CD4-positive, alpha-beta T cell treated with Interleukin-15 for 4 hours (primary cell): ENCODE results near the gene SH3RF3.
A peak's percentile ranks its signal among the peaks of the same experiment; 100 is the strongest.
"Not testable (repeated sequence)": the region's sequence is repeated elsewhere in the genome, so short reads cannot be mapped to it uniquely, and the experiment has no call there.

Source experiments
- DNase-seq: peaks from one replicate; pipeline ENCODE4 v3.0.0-alpha.2; 2020; ENCODE audit warnings: low spot score

The SH3RF3 gene

DNA sequence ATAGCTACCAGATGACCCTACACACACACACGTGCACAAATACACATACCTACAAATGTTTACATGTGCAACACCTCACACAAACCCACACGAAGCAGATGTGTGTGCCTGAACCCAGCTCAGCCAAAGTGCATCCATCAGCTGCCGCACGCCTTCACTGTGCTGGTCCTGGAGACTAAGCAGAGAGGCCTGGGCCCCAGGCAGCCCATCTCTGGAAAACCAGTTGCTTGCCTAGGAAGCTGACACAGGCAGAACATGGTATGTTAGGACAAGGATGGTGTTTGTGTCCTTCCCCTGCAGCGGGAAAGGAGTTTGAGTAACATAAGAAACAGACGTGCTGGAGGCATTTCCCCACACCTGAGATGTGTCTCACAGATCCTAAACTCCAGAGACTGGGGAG is 398.1 kb downstream of the SH3RF3 start:
- no peak for DNase-seq

DNA sequence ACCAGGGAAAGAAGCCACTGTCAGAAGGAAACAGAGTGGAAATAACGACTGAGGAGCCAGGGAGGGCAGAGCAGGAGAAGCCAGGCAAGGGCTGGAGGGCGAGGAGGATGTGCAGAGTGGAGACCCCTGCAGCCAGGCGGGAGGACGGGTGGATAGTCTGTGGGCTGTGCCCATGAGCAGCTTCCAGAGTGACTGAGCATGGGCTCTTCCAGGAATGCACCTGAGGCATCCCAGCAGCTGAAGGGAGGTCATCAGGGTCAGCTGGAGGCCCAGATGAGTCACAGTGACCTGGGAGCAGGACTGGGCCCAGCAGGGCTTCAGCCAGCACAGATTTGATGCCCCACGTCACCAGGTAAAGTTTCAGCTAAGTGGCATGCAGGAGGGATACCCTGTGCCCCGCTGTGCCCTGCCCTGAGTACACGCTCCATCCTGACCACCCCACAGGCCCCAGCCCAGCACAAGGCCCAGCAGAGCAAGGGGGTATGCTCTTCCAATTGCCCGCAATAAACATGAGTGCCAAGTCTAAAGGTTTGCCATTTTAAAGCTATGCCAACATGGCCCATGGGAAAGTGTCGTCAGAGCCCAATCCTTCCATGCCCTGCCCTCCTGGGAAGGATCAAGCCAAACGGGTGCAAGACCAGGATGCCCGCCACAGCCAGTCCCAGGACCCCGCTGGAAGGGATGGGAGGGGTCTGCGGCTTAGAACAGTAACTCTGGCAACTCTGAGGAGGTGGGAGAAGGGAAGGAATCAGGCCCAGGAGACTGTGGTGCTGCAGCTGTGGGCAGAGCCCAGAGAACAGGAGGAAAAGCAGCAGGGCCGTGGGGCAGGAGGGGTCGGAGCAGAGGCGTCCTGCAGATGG is 399.1 kb downstream of the SH3RF3 start:
- no peak for DNase-seq

DNA sequence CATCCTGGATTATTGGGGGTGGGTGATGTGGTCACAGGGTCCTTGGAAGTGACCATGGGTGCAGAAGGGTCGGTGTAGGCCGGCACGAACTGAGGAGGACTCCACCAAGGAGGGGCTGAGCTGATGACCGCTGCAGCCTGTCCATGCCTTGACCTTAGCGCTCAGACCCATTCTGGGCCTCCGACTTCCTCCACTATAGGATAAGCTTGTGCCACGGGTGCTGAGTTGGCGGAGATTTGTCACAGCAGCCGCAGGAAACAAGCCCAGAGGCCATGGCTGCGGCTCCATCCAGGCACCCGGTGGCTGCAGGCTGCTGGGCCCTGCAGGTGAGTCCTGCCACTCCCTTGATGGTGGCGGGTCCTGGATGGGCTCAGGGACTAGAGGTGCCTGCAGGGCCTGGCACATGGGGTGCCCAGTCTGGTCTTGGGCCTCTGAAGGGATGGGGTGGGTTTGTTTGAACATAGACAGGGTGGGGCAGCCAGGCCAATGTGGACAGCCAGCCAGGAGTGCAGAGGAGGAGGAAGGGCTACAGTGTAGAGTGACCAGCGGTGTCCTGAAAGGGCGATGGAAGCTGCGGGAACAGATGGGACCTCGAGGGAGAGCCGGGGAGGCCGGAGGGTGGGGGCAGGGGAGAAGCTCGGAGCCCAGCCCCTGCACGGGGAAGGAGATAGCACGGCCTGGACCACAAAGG is 400.0 kb downstream of the SH3RF3 start:
- no peak for DNase-seq

DNA sequence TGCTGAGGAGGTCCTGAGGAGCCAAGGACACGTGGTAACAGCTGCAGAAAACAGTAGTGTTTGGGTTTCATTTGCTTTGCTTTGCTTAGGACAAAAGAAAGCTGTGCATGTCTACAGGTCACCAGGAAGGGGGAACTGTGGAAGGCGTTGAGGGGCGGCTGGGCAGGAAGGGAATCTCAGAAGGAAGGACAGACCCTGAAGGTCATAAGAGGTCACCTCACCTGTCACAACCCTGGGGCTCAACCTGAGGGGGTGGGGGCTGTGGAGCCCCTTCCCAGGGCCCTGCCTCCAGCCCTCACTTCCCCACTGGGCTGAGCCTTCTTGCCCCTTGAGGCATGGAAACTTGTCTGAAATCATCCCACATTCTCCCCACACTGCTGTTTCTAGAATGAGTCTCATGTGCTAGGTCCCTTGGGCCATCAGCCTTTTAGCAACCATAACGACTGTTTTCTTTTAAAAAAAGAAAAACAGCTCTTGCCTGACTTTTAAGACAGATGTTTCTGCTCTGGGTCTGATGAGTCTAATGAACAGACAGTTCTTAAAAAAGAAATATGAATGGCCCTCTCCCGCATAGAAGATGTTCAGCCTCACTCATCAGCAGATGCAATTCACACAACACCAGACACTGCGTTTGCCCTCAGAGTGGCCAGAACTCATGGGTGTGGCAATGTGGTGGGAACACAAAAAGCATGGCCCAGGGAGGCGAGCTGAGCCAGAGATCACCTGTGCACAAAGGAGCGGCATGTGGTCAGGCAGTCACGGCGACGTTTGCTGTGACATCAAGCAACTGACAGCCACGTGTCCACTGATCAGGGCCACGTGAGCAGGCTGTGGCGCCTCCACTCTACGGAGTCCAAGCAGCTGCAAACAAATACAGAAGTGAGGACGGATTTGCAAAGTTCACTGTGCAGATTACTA is 400.8 kb downstream of the SH3RF3 start:
- DNase-seq = no peak

DNA sequence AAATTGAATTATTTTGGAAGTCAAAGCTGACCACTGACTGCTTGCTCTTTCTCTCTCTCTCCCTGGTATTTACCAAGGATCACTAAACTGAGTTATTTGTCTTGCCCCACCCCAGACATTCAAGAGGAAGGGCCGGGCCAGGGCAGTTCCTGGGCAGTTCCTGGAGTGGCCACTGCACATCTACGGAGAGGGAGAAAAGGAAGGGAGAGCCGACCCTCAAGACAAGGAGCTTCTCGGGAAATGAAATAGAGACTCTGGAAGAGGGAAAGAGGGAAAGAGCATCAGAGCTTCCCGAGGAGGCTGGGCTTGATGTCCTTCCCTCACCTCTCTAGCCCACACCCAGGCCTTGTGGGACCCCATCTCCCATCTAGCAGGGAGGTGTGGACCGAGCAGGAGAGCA is 401.7 kb downstream of the SH3RF3 start:
- no peak for DNase-seq

DNA sequence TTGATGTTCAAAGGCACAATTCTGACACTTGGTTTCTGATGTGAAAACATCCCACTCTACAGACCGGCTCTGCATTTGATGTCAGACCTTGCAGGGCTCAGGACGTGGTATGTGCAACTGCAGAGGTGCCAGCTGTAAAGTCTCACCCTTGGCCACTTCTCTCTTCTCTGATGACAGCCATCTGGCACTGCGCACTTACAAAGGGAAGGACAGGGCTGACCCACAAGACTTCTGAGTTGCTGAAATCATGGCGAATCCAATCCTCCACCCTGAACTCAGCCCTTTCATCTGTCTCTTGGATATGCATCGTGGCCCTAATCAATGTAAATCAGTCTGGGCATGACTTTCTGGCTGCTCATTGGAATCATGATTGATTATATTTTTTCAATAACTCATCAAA is 402.2 kb downstream of the SH3RF3 start:
- no peak for DNase-seq

DNA sequence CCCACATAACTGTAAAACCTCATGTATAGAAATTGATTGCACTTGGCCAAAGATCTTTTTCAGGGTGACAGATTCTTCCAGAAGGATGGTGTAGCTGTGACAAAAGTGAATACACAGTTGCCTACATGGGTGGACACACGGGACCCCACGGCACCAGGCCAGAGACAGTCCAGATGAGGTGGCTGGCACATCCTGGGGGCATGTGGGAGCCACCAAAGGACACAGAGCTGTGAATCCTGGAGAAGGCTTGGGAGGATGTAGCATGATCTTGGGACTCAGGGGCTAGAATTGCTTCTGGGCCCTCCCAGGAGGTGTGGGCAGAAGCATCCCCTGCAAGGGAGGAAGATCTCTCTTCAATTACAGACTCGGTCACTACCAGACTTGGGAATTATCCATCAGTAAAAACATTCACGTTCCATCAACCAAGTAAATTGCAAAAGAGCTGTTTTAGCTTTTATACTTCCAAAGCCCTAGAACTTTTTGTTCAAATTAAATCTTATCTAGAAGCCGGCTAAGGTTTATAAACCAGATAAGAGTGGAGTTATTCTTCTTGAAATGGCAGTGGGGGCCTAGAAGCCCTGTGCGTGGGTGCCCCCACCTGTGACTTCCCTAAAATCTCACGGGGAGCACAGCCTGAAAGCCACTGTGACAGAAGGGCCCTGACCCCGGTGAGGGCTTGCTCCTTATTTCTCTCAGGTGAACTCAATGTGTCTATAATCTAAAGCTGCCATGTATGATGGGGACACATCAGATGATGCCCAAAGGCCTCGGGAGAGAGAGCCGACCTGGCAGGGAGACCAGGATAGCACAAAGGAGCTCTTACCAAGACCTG is 403.1 kb downstream of the SH3RF3 start:
- no peak for DNase-seq

DNA sequence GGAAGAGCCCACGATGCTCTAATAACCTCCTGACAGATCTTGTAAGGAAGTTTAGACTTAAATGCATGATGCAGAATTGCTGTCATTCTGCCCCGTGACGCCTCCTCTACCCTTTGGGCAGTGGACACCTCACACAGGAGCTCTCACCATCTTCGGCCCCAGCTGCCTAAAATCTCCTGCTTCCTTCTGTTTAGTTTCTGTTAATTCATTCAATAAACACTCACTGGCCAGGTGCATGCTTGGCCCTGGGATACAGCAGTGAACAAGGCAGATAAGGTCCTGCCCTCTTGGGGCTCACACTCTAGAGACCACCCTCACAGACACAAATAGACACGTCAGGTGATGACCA is 403.7 kb downstream of the SH3RF3 start:
- no peak for DNase-seq

DNA sequence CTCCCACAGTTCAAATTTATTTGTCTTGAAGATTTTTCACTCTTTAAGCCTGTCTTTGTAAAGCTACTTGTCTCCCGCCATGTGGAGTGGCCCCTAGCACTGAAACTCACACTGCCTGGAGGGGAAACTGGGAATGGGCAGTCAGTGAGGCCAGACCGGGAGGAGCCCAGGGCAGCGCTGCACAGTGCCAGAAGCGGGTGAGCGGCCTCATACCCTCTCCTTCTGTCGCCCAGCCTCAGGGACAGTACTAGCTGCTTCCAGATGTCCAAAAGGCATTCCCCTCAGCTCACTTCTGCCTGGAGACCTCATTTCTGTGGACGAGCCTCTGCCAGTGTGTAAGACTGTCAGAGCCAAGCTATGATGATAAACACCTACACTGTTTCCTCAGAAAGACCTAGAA is 404.8 kb downstream of the SH3RF3 start:
- DNase-seq = no peak

DNA sequence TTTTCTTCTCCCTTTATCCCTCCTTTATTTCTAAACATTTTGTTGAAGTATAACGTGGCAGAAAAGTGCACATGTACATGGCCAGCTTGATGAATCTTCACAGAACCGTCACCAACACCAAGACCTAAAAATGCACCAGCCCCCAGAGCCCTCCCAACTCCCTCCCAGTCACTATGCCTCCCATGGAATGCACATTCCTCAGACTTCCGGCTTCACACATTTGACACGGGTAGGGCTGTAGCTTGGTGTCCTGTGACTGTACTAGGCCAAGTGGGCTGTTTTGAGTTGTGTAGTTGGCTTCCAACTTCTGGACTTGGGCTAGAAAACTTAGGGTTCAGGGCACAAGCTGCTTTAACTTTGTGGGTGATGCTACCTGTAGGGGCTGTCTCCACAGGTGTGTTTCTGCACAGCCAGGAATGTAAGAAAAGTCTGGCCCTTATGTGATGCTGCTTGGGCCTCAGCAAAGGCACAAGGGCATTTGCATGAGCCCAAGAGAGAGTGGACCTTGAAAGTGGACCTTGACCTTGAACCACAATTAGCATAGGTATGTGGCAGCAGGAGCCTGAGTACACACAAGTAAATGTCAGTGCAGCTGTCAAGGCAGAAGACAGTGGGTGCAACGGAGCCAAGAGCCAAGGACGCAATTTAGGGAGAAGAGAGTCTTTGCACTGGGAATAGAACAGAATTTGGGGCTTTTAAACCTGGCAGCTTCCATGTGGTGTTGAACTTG is 406.4 kb downstream of the SH3RF3 start:
- no peak for DNase-seq

DNA sequence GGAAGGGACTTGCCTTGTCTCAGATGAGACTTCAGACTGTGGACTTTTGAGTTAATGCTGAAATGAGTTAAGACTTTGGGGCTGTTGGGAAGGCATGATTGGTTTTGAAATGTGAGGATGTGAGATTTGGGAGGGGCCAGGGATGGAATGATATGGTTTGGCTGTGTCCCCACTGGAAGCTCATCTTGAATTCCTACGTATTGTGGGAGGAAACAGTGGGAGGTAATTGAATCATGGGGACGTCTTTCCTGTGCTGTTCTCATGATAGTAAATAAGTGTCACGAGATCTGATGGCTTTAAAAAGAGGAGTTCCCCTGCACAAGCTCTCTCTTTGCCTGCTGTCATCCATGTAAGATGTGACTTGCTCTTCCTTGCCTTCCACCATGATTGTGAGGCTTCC is 407.6 kb downstream of the SH3RF3 start:
- not testable (repeated sequence) for DNase-seq

DNA sequence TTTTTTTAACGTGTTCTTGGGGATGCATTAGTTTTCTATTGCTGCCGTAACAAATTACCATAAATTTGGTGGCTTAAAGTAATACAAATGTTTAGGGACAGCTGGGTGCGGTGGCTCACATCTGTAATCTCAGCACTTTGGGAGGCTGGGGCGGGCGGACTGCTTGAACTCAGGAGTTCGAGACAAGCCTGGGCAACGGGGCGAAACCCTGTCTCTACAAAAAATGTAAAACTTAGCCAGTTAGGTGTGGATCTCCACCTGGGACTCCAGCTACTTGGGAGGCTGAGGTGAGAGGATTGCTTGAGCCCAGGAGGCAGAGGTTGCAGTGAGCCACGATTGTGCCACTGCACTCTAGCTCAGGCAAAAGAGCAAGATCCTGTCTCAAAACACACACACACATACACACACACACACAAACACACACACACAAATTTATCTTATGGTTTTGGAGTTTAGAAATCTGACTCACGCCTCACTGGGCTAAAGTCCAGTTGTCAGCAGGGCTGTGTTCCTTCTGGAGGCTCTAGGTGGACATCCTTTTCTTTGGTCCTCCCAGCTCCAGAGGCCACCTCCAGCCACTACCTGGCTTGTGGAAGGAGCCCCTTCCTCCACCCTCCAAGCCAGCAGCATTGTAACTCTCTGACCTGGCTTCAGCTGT is 408.7 kb downstream of the SH3RF3 start:
- no peak for DNase-seq

DNA sequence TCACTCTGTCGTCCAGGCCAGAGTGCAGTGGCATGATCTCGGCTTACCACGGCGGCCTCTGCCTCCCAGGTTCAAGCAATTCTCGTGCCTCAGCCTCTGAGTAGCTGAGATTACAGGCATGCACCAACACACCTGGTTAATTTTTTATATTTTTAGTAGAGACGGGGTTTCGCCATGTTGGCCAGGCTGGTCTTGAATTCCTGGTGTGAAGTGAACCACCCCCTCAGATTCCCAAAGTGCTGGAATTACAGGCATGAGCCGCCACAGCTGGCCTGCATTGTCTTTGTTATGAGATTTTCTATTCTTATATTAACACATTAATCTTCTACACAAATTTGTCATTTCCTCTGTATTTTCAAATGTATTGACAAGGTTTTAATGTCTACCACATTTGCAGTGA is 409.5 kb downstream of the SH3RF3 start:
- DNase-seq = no peak

DNA sequence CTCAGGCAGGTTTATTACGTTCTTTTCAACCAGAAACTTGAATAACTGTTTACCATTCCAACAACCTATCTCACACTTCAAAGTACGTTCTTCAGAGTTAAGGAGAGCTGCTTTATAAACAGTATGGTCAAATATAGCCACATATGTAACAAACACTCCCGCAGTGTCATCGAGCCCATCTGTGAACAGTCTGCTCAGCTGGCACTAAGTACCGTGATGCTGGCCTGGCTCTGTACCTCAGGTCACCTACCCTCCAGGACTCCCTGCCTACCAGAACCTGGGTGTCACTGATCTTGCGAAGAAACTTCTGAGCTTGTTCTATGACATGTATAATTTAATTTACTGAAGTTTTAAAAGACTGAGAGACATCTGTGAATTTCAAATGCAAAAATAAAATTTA is 413.4 kb downstream of the SH3RF3 start:
- no peak for DNase-seq

DNA sequence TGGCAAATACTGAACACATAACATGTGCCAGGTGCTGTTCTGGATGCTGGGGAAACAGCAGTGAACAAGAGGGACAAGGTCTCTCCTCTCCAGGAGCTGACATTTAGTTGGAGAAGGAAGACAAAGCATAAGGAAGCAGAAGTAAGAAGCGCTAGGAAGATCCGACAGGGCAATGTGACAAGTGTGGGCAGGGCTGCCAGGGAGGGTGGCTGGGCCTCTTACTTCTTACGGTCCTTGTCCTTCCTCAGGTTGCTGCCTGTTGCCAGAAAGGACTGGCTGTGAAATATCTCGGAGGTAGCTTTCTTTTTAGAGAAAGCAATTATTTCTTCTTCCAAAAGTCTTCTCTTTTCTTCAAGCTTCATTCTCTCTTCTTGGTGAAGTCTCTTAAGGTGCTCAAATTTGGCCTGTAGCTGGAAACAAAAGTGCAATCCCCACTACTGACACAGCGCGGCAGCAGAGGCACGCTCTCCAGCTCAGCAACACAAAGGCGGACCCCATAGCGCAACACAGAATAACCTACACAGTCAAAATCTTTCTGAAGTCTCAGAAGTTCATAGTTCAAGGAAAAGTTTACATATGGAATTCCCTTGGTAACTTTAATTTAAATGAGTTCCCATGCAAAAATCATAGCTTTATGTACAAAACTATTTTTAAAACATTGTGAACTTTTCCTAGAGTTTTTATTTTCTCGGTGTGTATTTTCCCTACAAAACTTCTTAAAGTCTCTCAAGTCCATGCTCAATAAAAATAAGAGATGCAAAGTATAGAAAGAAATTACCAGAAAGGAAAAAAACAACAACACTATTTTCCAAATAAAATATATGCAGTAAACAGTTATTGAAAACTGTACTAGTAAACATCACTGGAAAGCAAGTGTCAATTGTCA is 417.1 kb downstream of the SH3RF3 start:
- peak; percentile 43 for DNase-seq

DNA sequence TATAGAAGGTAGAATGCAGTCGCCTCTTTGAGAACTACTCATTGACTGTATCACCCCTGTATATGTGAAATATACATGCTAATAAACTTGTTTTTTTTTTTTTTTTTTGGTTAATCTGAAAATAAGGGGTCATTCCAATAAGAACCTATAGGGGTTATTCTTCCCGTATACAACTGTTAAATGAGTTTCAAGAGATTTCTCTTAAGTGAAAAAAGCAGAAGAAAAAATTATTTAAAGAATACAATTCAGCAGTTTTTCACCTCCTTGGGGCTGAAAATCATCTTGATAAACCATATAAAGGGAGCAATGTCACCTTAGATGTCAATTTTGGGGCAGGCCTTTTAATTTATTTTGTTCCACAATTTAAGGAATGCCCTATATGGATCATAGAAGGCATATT is 418.3 kb downstream of the SH3RF3 start:
- DNase-seq = no peak

DNA sequence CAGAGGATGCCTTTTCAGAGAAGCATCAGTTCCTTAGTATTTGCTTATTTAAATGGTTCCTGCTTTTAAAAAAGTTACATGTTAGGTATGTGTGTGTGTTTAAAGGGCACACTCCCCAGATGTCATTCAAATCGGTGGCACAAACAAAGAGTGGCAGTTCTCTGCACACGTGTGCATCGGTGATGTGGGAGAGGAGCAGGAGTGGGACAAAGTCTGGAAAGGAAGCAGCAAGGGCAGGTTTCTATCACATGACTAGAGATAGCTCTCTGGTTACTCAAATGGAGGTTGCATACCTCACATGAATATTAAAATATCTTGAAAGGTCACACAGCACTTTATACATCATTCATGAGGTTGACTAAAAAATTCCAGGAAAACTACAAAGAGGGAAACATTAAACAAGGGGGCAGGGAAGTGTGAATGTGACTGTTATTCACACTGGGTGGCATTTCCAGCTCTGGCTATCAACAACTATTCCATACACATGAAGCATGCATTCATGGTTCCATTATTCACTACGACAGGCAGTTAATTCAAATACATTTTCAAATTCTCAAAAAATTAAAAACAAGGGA is 420.1 kb downstream of the SH3RF3 start:
- no peak for DNase-seq
